CD4-positive, alpha-beta T cell treated with Interleukin-6 at 100 ng/mL for 8 hours (primary cell): ENCODE results near the gene BNIP5.
"Not testable (repeated sequence)": the region's sequence is repeated elsewhere in the genome, so short reads cannot be mapped to it uniquely, and the experiment has no call there.

Experiments used
- DNase-seq: peaks from one replicate; pipeline ENCODE4 v3.0.0-alpha.2; 2020; ENCODE audit warnings: mixed read lengths, low spot score

The BNIP5 gene

DNA sequence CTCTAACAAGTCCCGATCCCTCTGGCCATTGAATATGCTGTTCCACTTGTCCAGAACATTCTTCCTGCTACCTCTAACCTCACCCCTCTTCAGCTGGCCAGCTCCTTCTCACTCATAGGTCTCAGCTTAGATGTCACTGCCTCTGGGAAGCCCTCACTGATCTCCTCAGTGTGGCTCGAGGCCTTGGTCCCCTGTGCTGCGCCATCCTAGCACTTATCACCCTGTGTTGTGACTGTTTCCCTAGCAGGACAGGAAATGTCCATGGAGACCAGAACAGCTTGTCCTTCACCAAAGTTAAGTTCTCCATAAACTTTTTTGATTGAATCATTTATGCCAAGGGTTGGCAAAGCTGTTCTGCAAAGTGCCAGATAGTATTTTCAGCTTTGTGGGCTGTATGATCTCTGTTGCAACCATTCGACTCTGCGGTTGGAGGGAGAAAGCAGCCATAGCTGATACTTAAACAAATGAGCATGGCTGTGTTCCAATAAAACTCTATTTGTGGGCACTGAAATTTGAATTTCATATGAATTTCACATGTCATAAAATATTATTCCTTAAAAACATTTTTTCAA, 6.5 kb upstream of the BNIP5 start:
- DNase-seq = no peak

DNA sequence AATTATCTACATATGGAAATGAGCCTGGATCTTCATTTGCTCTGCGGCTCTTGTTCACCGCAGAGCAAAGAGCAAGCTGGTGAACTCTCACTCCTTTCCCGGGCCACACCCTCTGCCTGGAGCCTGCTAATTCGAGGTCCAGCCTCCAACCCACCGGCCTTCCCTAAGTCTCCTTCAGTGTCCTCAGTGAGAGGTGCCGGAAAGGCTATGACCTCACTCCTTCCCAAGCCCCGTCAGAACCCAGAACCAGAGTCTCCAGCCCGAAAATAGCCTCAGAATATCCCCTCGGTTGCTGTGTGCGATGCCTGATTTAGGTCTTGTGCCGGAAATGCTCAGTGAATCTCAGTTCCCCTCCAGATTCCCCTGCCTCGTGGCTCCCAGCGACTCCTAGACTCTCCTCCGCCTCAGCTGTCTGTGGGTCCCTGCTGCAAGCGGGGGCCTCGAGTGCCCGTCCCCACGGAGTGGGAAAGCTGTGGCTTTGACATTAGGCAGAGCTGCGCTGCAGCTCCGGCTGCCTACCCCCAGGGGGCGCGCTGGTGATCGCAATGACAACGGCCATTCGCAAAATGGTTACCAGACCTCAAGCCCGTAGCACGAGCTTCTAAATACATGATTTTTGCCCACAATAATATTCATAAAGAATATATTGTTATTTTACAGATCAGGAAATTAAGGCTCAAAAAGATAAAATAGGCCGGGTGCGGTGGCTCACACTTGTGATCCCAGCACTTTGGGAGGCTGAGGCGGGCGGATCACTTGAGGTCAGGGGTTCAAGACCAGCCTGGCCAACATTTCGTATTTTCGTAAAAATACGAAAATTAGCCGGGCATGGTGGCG, 4.1 kb upstream of the BNIP5 start:
- peak; percentile 63 for DNase-seq

DNA sequence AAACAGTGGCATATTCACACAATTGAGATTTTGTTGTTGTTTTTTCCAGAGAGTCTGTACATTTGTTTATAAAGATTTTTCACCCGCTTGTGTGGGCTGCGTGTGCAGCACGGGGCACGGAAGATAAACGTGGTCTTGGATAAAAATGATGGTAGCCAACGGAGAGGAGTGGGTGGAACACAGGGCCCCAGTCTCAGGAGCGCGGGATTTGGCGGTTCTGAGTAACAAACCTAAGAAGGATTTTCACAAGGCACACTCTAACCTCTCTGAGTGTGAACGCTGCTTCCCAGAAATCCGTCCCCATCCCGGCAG, 3.6 kb upstream of the BNIP5 start:
- no peak for DNase-seq

DNA sequence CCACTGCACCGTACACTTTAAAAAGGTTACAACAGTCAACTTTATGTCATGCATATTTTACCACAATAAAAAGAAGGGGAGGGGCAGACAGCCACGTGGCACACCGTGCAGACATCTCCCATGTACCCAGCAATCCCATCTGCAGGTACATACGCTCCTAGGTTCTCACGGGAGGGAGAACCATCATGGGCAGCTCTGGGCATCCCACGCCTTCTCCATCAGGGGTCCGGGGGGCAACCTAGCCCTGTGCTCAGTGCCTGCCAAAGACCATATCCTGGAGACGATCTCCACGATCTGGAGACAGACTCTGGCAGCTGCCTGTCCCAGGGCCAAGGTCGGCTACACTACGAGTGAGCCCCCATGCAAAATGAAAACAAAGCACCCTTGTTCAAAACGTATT, 2.5 kb upstream of the BNIP5 start:
- DNase-seq = no peak

DNA sequence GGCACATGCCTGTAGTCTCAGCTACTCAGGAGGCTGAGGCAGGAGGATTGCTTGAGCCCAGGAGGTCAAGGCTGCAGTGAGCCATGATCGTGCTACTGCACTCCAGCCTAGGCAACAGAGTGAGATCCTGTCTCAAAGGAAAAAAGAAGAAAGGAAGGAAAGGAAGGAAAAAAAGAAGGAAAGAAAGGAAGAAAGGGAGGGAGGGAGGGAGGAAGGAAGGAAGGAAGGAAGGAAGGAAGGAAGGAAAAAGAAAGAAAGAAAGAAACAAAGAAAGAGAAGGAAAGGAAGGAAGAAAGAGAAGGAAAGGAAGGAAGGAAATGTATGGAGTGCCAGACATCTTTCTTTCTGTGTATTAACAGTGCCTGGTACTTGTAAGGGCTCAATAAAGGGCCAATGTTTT, 1.5 kb upstream of the BNIP5 start:
- DNase-seq = not testable (repeated sequence)

DNA sequence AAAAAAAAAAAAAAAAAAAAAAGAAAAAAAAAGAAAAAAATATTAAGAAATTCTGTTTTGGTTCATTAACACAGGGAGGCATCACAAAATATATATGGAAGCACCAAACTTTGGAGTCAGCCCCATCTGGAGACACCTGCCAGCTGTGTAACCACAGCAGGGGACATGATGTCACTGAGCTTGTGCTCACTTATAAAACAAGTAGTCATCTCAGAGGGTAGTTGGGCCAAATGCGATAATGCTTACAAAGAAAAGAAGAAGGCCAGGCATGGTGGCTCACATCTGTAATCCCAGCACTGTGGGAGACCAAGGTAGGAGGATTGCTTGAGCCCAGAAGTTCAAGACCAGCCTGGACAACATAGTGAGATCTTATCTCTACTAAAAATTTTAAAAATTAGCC, 1.1 kb upstream of the BNIP5 start:
- no peak for DNase-seq

DNA sequence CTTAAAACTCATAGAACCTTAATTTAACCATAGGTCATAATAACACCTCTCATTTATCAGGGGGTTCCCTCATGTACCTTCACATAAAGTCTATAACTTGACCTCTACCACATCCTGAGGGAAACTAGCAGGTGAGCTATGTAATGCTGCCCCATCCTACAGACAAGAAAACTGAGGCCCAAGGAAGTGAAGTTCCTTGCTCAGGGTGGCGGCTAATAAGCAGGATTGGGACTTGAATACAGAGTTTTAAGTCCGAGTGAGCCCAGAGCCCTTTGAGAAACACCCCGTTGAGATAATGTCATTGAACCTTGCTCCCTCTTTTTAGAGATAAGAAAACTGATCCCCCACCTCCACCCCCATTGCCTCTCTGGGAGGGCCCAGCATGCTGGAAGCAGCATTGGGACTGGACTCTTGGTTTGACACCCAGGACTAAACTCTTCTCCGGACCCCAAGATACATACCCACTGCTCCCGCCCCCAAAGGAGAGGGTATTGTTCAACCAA, 429 bp downstream of the BNIP5 start:
- DNase-seq = no peak

DNA sequence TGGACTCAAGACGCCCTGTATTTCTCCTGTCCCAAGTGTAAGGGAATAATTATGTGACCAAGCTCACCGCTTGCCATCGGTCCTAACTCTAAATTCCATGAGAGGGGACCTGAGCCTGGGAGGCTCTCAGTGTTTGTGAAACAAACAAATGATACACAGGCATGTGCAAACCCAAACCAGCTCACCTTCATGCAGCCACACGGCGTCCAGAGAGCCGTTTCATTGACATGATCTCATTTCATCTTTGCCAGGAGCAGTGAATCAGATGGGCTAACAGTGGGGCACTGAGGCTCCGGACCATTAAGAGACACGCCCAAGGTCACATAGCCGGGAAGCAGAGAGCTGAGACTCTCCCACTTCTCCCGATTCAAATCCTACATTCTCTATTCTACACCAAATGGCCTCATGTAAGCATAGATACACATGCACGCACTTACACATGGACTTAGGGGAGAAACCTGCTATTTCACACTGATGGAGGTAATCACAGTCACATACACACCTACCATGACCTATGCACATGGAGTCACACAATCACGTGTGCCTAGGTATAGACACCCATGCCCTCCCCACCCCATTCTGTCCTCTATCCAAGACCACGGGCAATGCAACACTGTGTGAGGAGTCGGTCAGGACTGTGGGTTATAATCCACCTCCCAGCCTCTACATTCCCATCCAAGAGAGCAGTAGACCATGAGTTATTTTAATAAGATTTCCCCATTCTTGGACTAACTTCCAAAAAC, 1.1 kb downstream of the BNIP5 start:
- DNase-seq = no peak

DNA sequence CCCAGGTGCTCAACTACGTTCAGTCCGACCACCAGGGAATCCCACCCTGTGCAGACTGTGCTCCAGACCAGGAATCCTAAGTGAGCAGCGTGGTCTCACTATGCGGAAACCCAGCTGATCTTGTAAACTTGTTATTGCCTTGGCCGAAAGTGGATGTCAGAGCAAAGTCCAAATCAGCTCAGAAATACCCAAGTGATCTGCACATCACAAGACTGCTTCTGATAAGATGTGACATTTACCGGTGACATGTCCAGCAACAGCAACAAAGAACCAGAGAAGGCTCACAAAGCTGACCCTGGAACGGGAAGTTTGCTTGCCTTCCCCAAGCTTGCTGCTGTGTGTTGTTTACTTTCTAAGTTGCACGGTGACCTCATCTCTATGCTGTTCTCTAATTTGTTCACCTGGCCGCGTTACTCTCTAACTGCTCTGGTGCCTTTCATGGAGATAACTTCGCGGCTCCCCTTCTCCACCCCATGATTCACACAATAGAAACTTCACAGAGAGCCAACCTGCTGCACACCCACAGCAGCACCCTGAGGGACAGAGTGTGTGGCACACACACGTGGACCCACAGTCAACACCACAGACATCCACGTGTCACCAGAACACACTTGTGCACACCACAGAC, 1.7 kb downstream of the BNIP5 start:
- DNase-seq = no peak

DNA sequence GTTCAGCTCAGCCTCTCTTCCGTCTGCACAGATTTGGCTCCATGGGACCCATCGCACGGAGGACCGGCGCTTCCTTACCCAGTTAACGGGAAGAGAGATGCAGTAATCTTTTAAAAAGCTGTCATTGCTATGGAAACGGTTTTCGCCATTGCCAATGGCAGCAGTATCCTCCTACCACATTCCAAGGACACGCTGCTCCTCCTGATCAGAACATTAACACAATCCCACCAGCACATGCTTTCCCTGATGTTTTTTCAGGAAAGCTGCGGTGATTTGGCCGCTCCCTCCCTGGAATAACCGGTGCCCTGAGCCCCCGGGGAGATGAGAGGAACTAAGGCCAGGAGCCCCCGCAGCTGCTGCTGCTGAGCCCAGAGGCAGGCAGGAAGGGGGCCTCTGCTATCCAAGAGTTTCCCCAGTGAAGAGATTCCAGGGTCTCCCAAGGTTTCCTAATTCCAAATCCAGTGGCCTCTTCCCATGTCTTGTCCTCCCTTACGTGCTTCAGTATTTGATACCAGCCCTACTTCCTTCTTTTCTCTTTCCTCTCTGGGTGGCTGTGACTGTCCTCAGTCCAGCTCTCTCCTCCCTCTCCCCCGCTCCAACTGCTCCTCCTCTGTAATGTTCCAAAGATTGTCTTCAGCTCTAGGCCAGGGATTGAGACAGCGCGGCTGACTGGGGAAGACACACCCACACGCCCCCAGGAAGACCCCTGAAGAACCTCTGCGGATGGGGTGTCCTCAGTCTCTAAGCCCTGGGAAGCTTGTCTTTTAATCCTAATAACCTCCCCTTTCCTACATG, 2.6 kb downstream of the BNIP5 start:
- DNase-seq = no peak

DNA sequence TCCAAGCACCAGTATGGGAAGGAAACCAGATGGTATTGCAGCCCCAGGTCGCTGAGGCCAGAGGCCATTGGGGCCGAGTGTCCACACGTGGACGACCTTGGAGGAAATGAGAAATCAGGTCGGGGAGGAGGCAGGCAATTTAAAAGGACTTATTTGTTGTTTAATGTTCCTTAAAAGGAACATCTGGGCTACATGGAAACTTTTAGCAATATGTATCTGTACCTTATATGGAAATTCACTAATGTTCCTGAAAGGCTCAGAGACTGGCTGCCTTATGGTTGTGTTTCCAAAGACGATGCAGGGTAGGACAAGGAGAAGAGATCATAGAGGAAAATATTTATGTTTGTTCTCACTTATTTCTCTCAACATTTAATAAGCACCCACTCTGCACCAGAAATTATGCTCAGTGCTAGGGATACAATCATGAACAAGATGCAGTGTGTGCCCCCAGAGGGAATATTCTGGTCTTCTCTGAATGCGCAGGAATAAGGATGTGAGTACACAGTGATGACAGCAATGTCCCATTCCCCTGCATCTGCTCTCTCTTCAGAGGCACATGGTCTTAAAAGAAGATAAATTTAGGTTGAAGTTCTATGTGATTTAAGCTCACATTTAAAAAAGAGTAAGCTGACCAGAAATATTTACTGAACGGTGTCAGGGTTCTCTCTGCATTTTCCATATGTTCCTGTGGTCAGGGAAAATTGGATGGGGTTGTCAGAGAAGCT, 3.4 kb downstream of the BNIP5 start:
- DNase-seq = no peak

DNA sequence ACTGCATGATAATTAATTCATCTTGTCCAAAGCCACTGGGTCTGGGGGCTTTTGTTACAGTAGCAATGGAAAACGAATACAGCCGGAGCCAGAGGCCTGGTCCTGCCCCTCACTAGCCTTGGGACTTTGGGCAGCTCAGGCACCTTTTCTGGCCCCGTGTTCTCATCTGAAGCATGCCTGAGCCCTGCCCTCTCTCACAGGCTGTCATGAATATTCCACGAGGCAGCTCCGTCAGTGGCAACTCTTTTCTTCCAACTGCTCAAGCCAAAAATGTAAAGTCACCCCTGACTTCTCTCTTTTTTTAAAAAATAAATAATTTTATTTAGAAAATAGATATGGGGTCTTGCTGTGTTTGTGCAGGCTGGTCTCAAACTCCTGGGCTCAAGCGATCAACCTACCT, 5.3 kb downstream of the BNIP5 start:
- DNase-seq = no peak

DNA sequence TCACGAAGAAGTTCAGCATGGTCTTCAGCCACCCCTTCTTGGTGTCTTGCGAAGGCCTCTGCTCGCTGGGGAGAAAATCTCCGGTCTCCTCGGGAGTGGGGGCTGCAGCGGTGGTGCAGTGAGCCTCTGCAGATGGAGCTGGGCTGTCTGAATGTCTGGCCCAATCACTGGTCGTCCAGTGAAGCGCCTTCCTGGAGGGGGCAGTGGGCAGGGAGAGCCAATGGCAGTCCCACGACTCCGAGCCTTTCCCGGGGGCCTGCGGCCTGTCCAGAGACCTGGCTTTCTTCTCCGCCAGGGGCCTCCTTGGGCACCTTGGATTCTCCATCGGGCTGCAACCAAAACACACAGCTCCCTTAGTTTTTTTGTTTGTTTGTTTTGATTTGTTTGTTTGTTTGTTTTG, 6.3 kb downstream of the BNIP5 start:
- DNase-seq = no peak

DNA sequence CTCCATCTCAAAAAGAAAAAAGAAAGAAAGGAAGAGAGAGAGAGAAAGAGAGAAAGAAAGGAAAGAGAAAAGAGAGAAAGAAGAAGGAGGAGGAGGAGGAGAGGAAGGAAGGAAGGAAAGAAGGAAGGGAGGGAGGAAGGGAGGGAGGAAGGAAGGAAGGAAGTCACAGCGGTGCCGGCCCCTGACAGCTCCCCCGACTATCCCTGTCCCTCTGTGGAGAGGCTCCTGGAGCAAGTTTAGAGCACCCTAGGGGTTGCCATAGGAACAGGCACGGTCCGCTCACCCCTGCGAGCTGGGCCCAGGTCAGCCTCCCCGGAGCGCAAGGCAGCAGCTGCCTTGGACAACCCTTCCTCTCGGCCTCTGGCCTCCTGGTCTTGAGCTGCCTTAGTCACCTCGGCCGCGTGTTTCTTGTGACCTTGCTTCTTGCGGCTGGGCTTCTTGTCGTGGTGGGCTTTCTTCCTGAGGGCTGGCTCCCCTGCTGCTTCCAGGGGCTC, 6.8 kb downstream of the BNIP5 start:
- DNase-seq = no peak

DNA sequence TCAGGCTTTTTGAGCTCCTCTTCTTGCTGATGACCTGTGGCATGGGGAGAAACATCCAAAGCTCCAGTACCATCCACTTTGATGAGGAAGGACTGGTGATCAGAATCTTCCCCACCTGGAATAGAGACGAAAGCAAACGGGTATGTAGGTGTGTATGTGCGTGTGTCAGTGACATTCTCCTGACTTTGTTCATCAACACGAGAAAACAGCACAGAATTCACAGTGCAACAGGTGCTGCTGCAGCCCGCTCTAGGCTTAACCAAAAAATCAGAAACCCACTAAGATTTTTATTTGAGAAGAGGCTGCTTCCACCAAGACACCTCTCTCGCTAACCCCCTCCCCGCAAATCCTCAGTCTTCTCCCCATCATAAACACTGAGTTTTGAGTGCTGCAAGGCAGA, 8.1 kb downstream of the BNIP5 start:
- no peak for DNase-seq

DNA sequence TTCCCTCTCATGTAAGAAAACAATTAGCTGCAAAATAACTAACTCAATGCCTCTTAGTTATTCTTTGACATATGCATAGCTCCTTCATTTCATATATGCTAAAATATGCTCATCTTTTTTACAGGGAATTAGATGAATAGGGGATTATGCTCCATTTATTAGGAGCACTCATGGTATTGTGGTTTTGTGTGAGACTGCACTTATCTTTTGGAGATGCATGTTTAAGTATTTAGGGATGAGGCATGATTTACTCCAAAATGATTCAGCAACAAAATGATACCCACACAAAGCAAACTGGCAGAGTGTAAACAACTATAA, 8.8 kb downstream of the BNIP5 start:
- no peak for DNase-seq

DNA sequence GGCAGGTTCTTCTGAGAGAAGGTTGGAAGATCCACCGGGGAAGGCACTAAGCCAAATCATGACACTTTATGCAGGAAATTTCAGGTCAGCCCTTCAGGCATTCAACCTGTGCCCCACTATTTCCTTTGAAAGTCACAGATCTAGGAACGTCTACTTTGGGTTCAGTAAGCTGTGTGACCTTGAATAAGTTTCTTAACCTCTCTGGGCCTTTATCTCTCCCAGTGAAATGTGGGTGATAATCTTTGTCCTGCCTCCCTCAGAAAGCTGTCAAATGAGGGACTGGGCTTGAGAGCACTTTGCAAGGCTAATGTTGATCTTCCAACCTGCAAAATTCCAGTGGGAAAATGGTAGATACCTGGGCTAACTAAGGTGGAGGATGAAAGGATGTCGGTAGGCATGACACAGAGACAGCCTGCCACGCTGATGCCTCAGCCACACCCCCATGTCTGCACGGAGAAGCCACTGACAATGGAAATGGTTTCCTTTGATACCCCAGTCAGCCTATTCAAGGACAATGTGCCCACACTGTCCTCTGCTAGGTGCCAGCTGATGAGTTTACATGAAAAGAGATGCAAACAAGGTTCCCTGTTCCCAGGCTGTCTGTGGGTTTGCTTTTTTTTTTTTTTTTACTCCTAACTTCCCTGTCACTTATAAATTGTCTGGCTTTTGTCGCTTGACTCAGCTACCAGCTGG, 9.3 kb downstream of the BNIP5 start:
- DNase-seq = no peak

DNA sequence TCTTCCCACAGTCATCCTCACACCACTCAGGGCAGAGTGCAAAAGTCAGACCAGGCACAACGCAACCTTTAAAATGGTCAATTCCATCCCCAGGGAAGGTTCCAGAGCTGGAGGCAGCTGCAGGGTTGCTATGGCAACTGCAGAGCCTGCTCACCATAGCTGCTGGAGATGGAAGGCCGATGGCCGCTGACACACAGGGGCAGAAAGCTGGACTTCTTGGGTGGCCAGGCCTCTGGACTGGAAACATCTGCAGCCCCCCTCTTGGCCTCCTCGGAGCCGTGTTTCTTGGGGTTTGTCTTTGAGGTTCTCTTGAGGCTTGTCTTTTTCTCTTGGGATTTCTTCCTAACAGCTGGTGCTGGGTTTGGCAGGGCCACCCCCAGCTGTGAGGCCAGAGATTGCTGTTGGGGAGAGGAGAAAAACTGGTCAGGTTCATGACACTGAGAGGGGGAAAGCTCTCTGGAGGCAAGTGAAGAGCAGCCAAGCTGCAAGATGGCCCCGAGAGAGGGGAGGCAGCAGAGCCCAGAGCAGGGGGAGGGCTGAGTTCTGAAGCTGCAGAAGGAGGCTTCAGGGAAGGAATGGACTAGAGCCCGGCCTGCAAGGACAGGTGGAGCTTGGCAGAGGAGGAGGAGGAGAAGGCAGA, 10.2 kb downstream of the BNIP5 start:
- DNase-seq = no peak

DNA sequence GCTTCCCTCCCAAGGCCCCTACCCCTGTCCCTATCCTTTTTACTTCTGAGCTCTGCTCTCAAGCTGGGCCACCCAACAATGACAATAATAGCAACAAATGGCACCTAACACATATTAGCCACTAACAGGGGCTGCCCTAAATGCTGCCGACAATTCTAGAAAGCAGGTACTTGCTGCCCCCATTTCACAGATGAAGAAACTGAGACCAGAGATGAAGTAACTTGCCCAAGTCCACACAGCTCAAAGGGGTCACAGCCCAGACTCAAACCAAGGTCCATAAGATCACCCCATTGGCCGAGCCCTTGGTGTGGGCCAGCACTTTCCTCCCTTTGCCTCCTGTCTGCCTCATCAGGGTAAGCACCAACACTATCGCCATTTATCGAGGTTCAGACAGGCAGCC, 12.0 kb downstream of the BNIP5 start:
- DNase-seq = no peak

DNA sequence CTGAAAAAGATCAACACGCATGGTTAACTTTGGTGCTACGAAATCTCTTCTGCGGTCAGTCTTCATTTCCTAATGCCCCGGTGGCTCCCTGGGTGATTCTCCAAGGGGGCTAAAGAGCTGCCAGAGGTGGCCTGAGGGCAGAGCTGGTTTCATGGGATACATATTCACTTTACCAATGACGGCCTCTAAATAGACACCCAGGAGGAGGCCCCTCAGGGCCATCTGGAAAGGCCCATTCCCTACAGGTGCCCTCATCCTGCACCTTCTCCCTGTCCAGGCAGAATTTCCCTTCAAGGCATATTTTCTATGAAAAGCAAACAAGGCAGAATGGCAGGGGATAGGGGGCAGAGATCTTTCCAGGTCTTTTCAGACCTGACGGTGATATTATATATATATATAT, 12.5 kb downstream of the BNIP5 start:
- no peak for DNase-seq
